Measurements from ENCODE around the gene PGRMC2.
"Not testable (repeated sequence)": the region's sequence is repeated elsewhere in the genome, so short reads cannot be mapped to it uniquely, and the experiment has no call there.

DNA sequence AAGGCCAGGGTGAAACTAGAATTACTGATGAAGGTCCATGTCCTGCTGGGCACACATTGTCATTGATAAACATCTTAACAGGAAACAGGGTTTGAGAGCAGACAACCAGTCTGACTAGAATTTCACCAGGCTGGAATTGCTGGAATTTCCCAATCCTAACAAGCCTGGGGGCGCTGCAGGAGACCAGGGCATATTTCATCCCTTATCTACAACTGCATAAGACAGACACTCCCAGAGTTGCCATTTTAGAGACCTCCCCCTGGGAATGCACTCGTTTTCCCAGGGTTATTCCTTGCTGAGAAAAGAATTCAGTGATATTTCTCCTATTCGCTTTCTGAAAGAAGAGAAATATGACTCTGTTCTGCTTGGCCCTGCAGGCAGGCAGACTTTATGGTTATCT lies 22.1 kb downstream of the PGRMC2 start:
- not testable (repeated sequence) for TF ChIP-seq SRF (IDR thresholded peaks at IDR 0.05; ENCODE audit: low read depth, low read length); RAD21 (IDR thresholded peaks at IDR 0.05 in 1 of 2, conservative IDR thresholded peaks at IDR 0.05 in 1 of 2; ENCODE audit: low read depth in 2 of 2, low read length in 2 of 2); TAF1 (IDR thresholded peaks at IDR 0.05; ENCODE audit: low read depth, low read length); BRCA1 (IDR thresholded peaks at IDR 0.05; ENCODE audit: low read depth, low read length); RBBP5 (IDR thresholded peaks at IDR 0.05; ENCODE audit: borderline replicate concordance, low read depth, low read length); HDAC2 (IDR thresholded peaks at IDR 0.05; ENCODE audit: borderline replicate concordance in 1 of 2, low read depth in 2 of 2, low read length in 2 of 2)
- TF ChIP-seq, protein P1, sequence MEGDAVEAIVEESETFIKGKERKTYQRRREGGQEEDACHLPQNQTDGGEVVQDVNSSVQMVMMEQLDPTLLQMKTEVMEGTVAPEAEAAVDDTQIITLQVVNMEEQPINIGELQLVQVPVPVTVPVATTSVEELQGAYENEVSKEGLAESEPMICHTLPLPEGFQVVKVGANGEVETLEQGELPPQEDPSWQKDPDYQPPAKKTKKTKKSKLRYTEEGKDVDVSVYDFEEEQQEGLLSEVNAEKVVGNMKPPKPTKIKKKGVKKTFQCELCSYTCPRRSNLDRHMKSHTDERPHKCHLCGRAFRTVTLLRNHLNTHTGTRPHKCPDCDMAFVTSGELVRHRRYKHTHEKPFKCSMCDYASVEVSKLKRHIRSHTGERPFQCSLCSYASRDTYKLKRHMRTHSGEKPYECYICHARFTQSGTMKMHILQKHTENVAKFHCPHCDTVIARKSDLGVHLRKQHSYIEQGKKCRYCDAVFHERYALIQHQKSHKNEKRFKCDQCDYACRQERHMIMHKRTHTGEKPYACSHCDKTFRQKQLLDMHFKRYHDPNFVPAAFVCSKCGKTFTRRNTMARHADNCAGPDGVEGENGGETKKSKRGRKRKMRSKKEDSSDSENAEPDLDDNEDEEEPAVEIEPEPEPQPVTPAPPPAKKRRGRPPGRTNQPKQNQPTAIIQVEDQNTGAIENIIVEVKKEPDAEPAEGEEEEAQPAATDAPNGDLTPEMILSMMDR (IDR thresholded peaks at IDR 0.05; ENCODE audit: control extremely low read depth in 1 of 3, insufficient read depth in 1 of 3, low read depth in 1 of 3, low read length in 3 of 3): not testable (repeated sequence)
